GM21381 (cell line): ENCODE measurements around the gene SLC9A9.

Experiments used
- ATAC-seq: cut with Tn5 transposase; IDR thresholded peaks from one replicate; pipeline ENCODE4 v1.9.1; 2021; ENCODE audit warnings: mild to moderate bottlenecking, moderate library complexity; ENCODE audit not compliant: unreplicated experiment

Gene SLC9A9

GRCh38 chr3:143367171-143367570 is 481.1 kb downstream of the SLC9A9 start:
- no peak for ATAC-seq

- ATAC-seq, result no peak
Observed at GRCh38 chr3:143366672-143367071, 481.6 kb downstream of the SLC9A9 start.

- no peak for ATAC-seq
Observed at GRCh38 chr3:143363949-143364348, 484.3 kb downstream of the SLC9A9 start.

- ATAC-seq, result no peak
Observed at GRCh38 chr3:143363276-143363675, 485.0 kb downstream of the SLC9A9 start.

GRCh38 chr3:143362115-143362991 is 485.9 kb downstream of the SLC9A9 start:
- no peak for ATAC-seq

- ATAC-seq, result no peak
Observed at GRCh38 chr3:143361589-143361988, 486.7 kb downstream of the SLC9A9 start.

GRCh38 chr3:143360244-143360643 is 488.0 kb downstream of the SLC9A9 start:
- no peak for ATAC-seq

GRCh38 chr3:143358793-143359491 is 489.3 kb downstream of the SLC9A9 start:
- no peak for ATAC-seq

- ATAC-seq, result no peak
Observed at GRCh38 chr3:143358155-143358792, 490.0 kb downstream of the SLC9A9 start.

- no peak for ATAC-seq
Observed at GRCh38 chr3:143357700-143358099, 490.6 kb downstream of the SLC9A9 start.

GRCh38 chr3:143356839-143357238 is 491.4 kb downstream of the SLC9A9 start:
- ATAC-seq, result no peak

GRCh38 chr3:143354342-143354741 is 493.9 kb downstream of the SLC9A9 start:
- no peak for ATAC-seq

GRCh38 chr3:143352850-143353550 is 495.3 kb downstream of the SLC9A9 start:
- ATAC-seq, result no peak

GRCh38 chr3:143351895-143352608 is 496.2 kb downstream of the SLC9A9 start:
- no peak for ATAC-seq

- no peak for ATAC-seq
Observed at GRCh38 chr3:143351354-143351753, 496.9 kb downstream of the SLC9A9 start.

- no peak for ATAC-seq
Observed at GRCh38 chr3:143349455-143349854, 498.8 kb downstream of the SLC9A9 start.

GRCh38 chr3:143348486-143349327 is 499.6 kb downstream of the SLC9A9 start:
- no peak for ATAC-seq

- ATAC-seq, result no peak
Observed at GRCh38 chr3:143344516-143345165, 503.6 kb downstream of the SLC9A9 start.

GRCh38 chr3:143343944-143344343 is 504.3 kb downstream of the SLC9A9 start:
- no peak for ATAC-seq
